Upper lobe of left lung (tissue), 6 donors: ENCODE data around the gene GRK1. TPM values are rescaled to one million over a fixed set of nuclear protein-coding genes. Genes with fewer than 3 reads are reported as not detected.

Source experiments
- ATAC-seq, 2 donors: fragments of 200-7000 bp; cut with Tn5 transposase; one replicate each; pipeline ENCODE4 v1.9.1; 2022; ENCODE audit warnings: mild to moderate bottlenecking in 2 of 2, moderate library complexity in 2 of 2; ENCODE audit not compliant: low FRiP score in 2 of 2
- DNase-seq, 2 donors: peaks; one replicate each; pipeline ENCODE4 v3.0.0-alpha.2; 2019 to 2020
- H3K27ac ChIP-seq, 4 donors: fragments of 200-600 bp; sonication (generic); one replicate each; pipeline ENCODE4 v1.5.1; 2016 to 2019
- H3K27me3 ChIP-seq, 4 donors: fragments of 200-600 bp; sonication (generic); one replicate each; pipeline ENCODE4 v1.5.1; 2017 to 2019
- H3K36me3 ChIP-seq, 4 donors: fragments of 200-600 bp; sonication (generic); one replicate each; pipeline ENCODE4 v1.5.1; 2016 to 2019
- H3K4me1 ChIP-seq, 4 donors: fragments of 200-600 bp; sonication (generic); one replicate each; pipeline ENCODE4 v1.5.1; 2018 to 2019
- H3K4me3 ChIP-seq, 4 donors: fragments of 200-600 bp; sonication (generic); one replicate each; pipeline ENCODE4 v1.5.1; 2017 to 2019; ENCODE audit warnings: mild to moderate bottlenecking in 2 of 4, moderate library complexity in 1 of 4
- H3K9me3 ChIP-seq, 4 donors: fragments of 200-600 bp; sonication (generic); one replicate each; pipeline ENCODE4 v1.5.1; 2018 to 2019
- EP300 ChIP-seq, 4 donors: sonication (generic); formaldehyde crosslinking; IDR thresholded peaks; one replicate each; pipeline ENCODE4 v1.5.1; 2017; ENCODE audit warnings: antibody characterized with exemption in 4 of 4, control low read depth in 2 of 4
- POLR2A ChIP-seq, 4 donors: fragments of 450-650 bp; IDR thresholded peaks; one replicate each; pipeline ENCODE4 v1.5.1; 2016 to 2017; ENCODE audit warnings: antibody characterized with exemption in 4 of 4, mild to moderate bottlenecking in 2 of 4
- POLR2AphosphoS5 ChIP-seq, 2 donors: sonication (generic); formaldehyde crosslinking; IDR thresholded peaks; one replicate each; pipeline ENCODE4 v1.5.1; 2017; ENCODE audit warnings: antibody characterized with exemption in 2 of 2
- WGBS, 2 donors: methylation state at CpG; one replicate each; pipeline ENCODE4 v1.1.5; 2017 to 2018; 5-methylcytosine and 5-hydroxymethylcytosine counted together
- total RNA-seq, 6 donors: library from RNA; depleted of rRNA in 4 of 6; stranded (reverse); fragments of >200 nt in 4 of 6; gene quantifications; one replicate each; pipeline versions ENCODE4 v1.1.0 to v1.2.1, GENCODE V29; 2016 to 2021
- TF ChIP-seq, protein P1 (sequence below), 6 experiments: fragments of 450-650 bp in 4 of 6; fragments of 200-600 bp in 2 of 6; sonication (generic) in 2 of 6; IDR thresholded peaks; one replicate each; pipeline ENCODE4 v1.5.1; 2016 to 2019; ENCODE audit warnings: antibody characterized with exemption in 6 of 6
- donor health status: DM: no; HTN: no; CAD: no; lungs with moderate emphysema.
- donor health status: DM: no; HTN: yes; CAD: no; lungs with severe emphysema.

GRK1 gene
- total RNA-seq, 6 donors from 2014 or later, result 0.15 to 5.2 TPM; not detected in 4

DNA sequence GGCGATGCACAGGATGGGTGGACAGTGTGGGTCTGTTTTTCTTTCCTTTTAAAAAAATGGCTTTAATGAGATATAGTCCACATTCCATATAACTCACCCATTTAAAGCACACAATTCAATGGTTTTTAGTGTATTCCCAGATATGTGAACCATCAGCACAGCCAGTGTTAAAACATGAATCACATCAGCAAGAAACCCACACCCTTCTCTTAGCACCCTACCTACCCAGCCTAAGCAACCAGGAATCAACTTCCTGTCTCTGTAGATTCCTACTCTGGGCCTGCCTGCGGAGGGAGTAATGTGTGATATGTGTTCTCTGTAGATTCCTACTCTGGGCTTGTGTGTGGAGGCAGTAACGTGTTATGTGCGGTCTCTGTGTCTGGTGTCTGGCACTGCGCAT is 103.9 kb downstream of the GRK1 start:
- DNase-seq (no peak), ATAC-seq (no peak)
- no peaks in the 10 kb centered on the region for H3K36me3 ChIP-seq
- TF ChIP-seq POLR2AphosphoS5 (IDR thresholded peaks at IDR 0.05), result no peak
- TF ChIP-seq, protein P1, sequence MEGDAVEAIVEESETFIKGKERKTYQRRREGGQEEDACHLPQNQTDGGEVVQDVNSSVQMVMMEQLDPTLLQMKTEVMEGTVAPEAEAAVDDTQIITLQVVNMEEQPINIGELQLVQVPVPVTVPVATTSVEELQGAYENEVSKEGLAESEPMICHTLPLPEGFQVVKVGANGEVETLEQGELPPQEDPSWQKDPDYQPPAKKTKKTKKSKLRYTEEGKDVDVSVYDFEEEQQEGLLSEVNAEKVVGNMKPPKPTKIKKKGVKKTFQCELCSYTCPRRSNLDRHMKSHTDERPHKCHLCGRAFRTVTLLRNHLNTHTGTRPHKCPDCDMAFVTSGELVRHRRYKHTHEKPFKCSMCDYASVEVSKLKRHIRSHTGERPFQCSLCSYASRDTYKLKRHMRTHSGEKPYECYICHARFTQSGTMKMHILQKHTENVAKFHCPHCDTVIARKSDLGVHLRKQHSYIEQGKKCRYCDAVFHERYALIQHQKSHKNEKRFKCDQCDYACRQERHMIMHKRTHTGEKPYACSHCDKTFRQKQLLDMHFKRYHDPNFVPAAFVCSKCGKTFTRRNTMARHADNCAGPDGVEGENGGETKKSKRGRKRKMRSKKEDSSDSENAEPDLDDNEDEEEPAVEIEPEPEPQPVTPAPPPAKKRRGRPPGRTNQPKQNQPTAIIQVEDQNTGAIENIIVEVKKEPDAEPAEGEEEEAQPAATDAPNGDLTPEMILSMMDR (IDR thresholded peaks at IDR 0.05), result no peak
- no peak for TF ChIP-seq EP300 (IDR thresholded peaks at IDR 0.05)
- TF ChIP-seq POLR2A (IDR thresholded peaks at IDR 0.05), result no peak
- H3K27ac ChIP-seq, result no peak overlapping the region
- WGBS, 2 donors, result 93 to 97% methylated on average over 5 of the region's 5 CpGs
- H3K27me3 ChIP-seq, result no peaks in the 10 kb centered on the region
- H3K4me3 ChIP-seq, result no peak overlapping the region
- H3K9me3 ChIP-seq, result no peaks in the 10 kb centered on the region
- H3K4me1 ChIP-seq, result peaks cover 0 to 14% (median 2%) of the 10 kb centered on the region in 4 donors

DNA sequence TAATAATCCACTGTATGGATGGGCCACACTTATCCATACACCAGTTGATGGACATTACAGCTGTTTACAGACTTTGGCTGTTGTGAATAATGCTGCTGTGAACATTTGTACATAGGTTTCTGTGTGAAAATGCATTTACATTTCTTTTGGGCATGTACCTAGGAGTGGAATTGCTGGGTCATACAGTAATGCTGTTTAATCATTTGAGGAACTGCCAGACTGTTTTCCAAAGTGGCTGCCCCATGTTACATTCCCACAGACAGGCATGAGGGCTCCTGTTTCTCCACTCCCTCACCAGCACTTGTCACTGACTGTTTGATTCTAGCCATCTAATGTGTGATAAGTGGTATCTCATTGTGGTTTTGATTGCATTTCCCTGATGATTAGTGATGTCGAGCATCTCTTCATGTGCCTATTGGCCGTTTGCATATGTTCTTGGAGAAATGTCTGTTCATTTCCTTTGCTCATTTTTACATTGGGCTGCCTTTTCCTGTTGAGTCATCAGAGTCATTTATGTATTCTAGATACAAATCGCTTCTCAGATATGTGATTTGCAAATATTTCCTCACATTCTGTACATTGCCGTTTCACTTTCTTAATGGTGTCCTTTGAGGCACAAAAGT is 104.8 kb downstream of the GRK1 start:
- no peak overlapping the region for H3K4me3 ChIP-seq
- 38 to 44% methylated on average over 4 of the region's 4 CpGs for WGBS, 2 donors
- peak overlapping the region in 2 of 4 donors; percentile 6 to 71 for H3K27ac ChIP-seq
- TF ChIP-seq, protein P1 (IDR thresholded peaks at IDR 0.05), result no peak
- peak in 1 of 2 donors; percentile 34 for TF ChIP-seq POLR2AphosphoS5 (IDR thresholded peaks at IDR 0.05)
- no peaks in the 10 kb centered on the region for H3K27me3 ChIP-seq
- peaks cover 0 to 14% (median 2%) of the 10 kb centered on the region in 4 donors for H3K4me1 ChIP-seq
- H3K36me3 ChIP-seq, result no peaks in the 10 kb centered on the region
- DNase-seq, result no peak
- no peak for ATAC-seq
- no peaks in the 10 kb centered on the region for H3K9me3 ChIP-seq

DNA sequence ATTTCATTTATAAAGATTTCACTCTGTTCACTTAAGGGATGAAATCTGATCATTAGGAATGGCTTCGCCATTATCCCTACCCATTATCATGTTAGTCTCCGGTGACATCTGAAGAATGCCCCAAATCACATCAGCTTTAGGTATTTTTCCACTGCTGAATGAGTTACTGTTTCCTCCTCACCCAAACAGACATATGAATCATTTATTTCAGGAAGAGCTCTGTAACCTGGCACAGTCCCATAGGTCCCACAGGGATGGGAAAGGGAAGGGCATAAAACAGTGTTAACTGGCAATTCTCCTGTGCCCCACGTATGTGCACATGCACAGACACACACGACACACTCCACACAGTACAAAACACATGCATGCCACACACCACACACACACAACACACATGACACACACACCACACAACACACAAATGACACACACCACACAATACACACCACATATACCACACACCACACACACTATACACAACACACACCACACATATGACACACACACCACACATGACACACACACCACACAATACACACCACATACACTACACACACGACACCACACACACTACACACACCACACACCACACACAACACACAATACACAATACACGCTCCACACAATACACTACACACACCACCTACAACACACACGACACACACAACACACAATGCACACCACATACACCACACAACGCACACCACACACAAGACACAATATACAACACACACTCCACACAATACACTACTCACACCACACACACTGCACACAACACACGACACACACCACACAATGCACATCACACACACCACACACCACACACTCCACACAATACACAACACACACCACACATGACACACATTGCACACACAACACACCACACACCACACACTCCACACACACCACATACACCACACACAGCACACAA is 107.4 kb downstream of the GRK1 start:
- no peak for ATAC-seq
- H3K9me3 ChIP-seq, result no peaks in the 10 kb centered on the region
- peaks cover 0 to 14% (median 2%) of the 10 kb centered on the region in 4 donors for H3K4me1 ChIP-seq
- TF ChIP-seq, protein P1 (IDR thresholded peaks at IDR 0.05), result no peak
- TF ChIP-seq POLR2AphosphoS5 (IDR thresholded peaks at IDR 0.05), result peak in 1 of 2 donors; percentile 26
- no peak for TF ChIP-seq POLR2A (IDR thresholded peaks at IDR 0.05)
- peak in 1 of 4 donors; percentile 7 for TF ChIP-seq EP300 (IDR thresholded peaks at IDR 0.05)
- no peak overlapping the region for H3K27ac ChIP-seq
- no peak for DNase-seq
- H3K4me3 ChIP-seq, result no peak overlapping the region
- WGBS, 2 donors, result 75 to 78% methylated on average over 9 of the region's 9 CpGs
- no peaks in the 10 kb centered on the region for H3K36me3 ChIP-seq
- H3K27me3 ChIP-seq, result no peaks in the 10 kb centered on the region

DNA sequence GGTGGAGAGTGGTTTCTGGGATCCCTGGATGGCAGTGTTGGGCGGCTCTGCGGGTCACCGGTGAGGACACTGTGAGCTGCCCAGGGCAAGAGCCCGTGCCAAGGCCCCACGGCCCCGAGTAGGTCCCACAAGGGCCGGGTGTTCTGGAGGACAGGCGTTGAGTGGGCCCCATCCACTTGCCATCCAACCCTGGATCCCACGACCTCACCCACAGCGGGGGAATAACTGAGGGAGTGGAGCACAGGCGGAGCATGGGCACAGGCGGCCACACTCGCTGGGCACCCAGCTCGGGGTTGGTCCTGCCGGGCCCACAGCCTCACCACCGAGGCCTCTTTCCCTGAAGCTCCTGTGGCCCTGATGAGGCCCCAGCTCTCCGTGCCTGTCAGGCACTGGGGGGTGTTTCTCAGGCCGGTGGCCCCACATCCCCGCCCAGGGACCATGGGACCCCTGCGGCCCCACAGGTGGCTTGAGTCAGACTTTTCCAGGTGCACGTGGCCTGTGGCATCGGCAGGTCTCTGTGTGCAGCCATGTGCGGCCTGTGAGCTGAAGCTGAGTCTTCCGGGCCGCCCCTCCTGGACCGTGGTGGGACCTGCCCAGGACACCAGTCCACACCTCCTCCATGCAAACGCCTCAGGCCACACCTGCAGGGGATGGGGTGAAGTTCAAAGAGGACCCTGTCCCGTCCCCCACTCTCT is 108.6 kb downstream of the GRK1 start:
- H3K9me3 ChIP-seq, result no peaks in the 10 kb centered on the region
- peaks cover 0 to 14% (median 2%) of the 10 kb centered on the region in 4 donors for H3K4me1 ChIP-seq
- H3K27me3 ChIP-seq, result no peaks in the 10 kb centered on the region
- H3K27ac ChIP-seq, result no peak overlapping the region
- no peaks in the 10 kb centered on the region for H3K36me3 ChIP-seq
- H3K4me3 ChIP-seq, result no peak overlapping the region
- WGBS, 2 donors, result 92 to 95% methylated on average over 8 to 25 of the region's 28 CpGs
- TF ChIP-seq, protein P1 (IDR thresholded peaks at IDR 0.05), result no peak
- TF ChIP-seq EP300 (IDR thresholded peaks at IDR 0.05) (no peak), POLR2AphosphoS5 (IDR thresholded peaks at IDR 0.05) (no peak), POLR2A (IDR thresholded peaks at IDR 0.05) (no peak)
- DNase-seq, result no peak
- peak in 1 of 2 donors; percentile 41 for ATAC-seq
